ENCODE measurements around the gene CDH4.
A peak's percentile ranks its signal among the peaks of the same experiment; 100 is the strongest.

CDH4 gene

GRCh38 chr20:61702246-61702645 lies 450.2 kb downstream of the CDH4 start:
- H3K4me1 ChIP-seq (ENCODE audit: control insufficient read depth in 1 of 2, insufficient read depth in 2 of 2, low read length in 2 of 2), result no peaks in the 10 kb centered on the region
- no peaks in the 10 kb centered on the region for H3K9me3 ChIP-seq (ENCODE audit: control insufficient read depth in 1 of 2, low read length in 2 of 2)
- no peak overlapping the region for H3K27ac ChIP-seq (ENCODE audit: low read length)
- no peaks in the 10 kb centered on the region for H3K36me3 ChIP-seq (ENCODE audit: control insufficient read depth in 1 of 2, insufficient read depth in 2 of 2, low read length in 2 of 2)
- H3K27me3 ChIP-seq (ENCODE audit: low read depth, low read length), result no peaks in the 10 kb centered on the region
- H3K4me3 ChIP-seq (ENCODE audit: low read depth in 1 of 2, low read length in 2 of 2), result no peak overlapping the region

- no peak overlapping the region for H3K27ac ChIP-seq (ENCODE audit: low read length)
- no peaks in the 10 kb centered on the region for H3K27me3 ChIP-seq (ENCODE audit: low read depth, low read length)
- no peaks in the 10 kb centered on the region for H3K4me1 ChIP-seq (ENCODE audit: control insufficient read depth in 1 of 2, insufficient read depth in 2 of 2, low read length in 2 of 2)
- H3K36me3 ChIP-seq (ENCODE audit: control insufficient read depth in 1 of 2, insufficient read depth in 2 of 2, low read length in 2 of 2), result no peaks in the 10 kb centered on the region
- H3K4me3 ChIP-seq (ENCODE audit: low read depth in 1 of 2, low read length in 2 of 2), result no peak overlapping the region
- H3K9me3 ChIP-seq (ENCODE audit: control insufficient read depth in 1 of 2, low read length in 2 of 2), result no peaks in the 10 kb centered on the region
Measured at GRCh38 chr20:61704661-61705060, 452.6 kb downstream of the CDH4 start.

GRCh38 chr20:61705386-61706258 lies 453.6 kb downstream of the CDH4 start:
- H3K27ac ChIP-seq (ENCODE audit: low read length), result no peak overlapping the region
- H3K27me3 ChIP-seq (ENCODE audit: low read depth, low read length), result no peaks in the 10 kb centered on the region
- H3K4me1 ChIP-seq (ENCODE audit: control insufficient read depth in 1 of 2, insufficient read depth in 2 of 2, low read length in 2 of 2), result no peaks in the 10 kb centered on the region
- no peaks in the 10 kb centered on the region for H3K36me3 ChIP-seq (ENCODE audit: control insufficient read depth in 1 of 2, insufficient read depth in 2 of 2, low read length in 2 of 2)
- no peak overlapping the region for H3K4me3 ChIP-seq (ENCODE audit: low read depth in 1 of 2, low read length in 2 of 2)
- H3K9me3 ChIP-seq (ENCODE audit: control insufficient read depth in 1 of 2, low read length in 2 of 2), result no peaks in the 10 kb centered on the region

- Histone ChIP-seq H3K9me3 (ENCODE audit: control insufficient read depth in 1 of 2, low read length in 2 of 2) (no peaks in the 10 kb centered on the region), H3K4me3 (ENCODE audit: low read depth in 1 of 2, low read length in 2 of 2) (no peak overlapping the region), H3K4me1 (ENCODE audit: control insufficient read depth in 1 of 2, insufficient read depth in 2 of 2, low read length in 2 of 2) (no peaks in the 10 kb centered on the region), H3K27ac (ENCODE audit: low read length) (no peak overlapping the region), H3K36me3 (ENCODE audit: control insufficient read depth in 1 of 2, insufficient read depth in 2 of 2, low read length in 2 of 2) (no peaks in the 10 kb centered on the region), H3K27me3 (ENCODE audit: low read depth, low read length) (no peaks in the 10 kb centered on the region)
Measured at GRCh38 chr20:61706259-61706961, 454.3 kb downstream of the CDH4 start.

GRCh38 chr20:61708891-61709290 lies 456.8 kb downstream of the CDH4 start:
- Histone ChIP-seq H3K36me3 (ENCODE audit: control insufficient read depth in 1 of 2, insufficient read depth in 2 of 2, low read length in 2 of 2) (no peaks in the 10 kb centered on the region), H3K9me3 (ENCODE audit: control insufficient read depth in 1 of 2, low read length in 2 of 2) (no peaks in the 10 kb centered on the region), H3K4me3 (ENCODE audit: low read depth in 1 of 2, low read length in 2 of 2) (no peak overlapping the region), H3K4me1 (ENCODE audit: control insufficient read depth in 1 of 2, insufficient read depth in 2 of 2, low read length in 2 of 2) (no peaks in the 10 kb centered on the region), H3K27ac (ENCODE audit: low read length) (no peak overlapping the region), H3K27me3 (ENCODE audit: low read depth, low read length) (no peaks in the 10 kb centered on the region)

GRCh38 chr20:61710108-61710507 lies 458.0 kb downstream of the CDH4 start:
- Histone ChIP-seq H3K27me3 (ENCODE audit: low read depth, low read length) (no peaks in the 10 kb centered on the region), H3K9me3 (ENCODE audit: control insufficient read depth in 1 of 2, low read length in 2 of 2) (no peaks in the 10 kb centered on the region), H3K27ac (ENCODE audit: low read length) (no peak overlapping the region), H3K4me3 (ENCODE audit: low read depth in 1 of 2, low read length in 2 of 2) (no peak overlapping the region), H3K36me3 (ENCODE audit: control insufficient read depth in 1 of 2, insufficient read depth in 2 of 2, low read length in 2 of 2) (no peaks in the 10 kb centered on the region), H3K4me1 (ENCODE audit: control insufficient read depth in 1 of 2, insufficient read depth in 2 of 2, low read length in 2 of 2) (no peaks in the 10 kb centered on the region)

- Histone ChIP-seq H3K4me3 (ENCODE audit: low read depth in 1 of 2, low read length in 2 of 2) (no peak overlapping the region), H3K36me3 (ENCODE audit: control insufficient read depth in 1 of 2, insufficient read depth in 2 of 2, low read length in 2 of 2) (no peaks in the 10 kb centered on the region), H3K27ac (ENCODE audit: low read length) (no peak overlapping the region), H3K9me3 (ENCODE audit: control insufficient read depth in 1 of 2, low read length in 2 of 2) (peaks cover 0 to 13% of the 10 kb centered on the region in 2 donors), H3K27me3 (ENCODE audit: low read depth, low read length) (no peaks in the 10 kb centered on the region), H3K4me1 (ENCODE audit: control insufficient read depth in 1 of 2, insufficient read depth in 2 of 2, low read length in 2 of 2) (no peaks in the 10 kb centered on the region)
Measured at GRCh38 chr20:61712688-61713087, 460.6 kb downstream of the CDH4 start.

GRCh38 chr20:61718361-61719005 lies 466.4 kb downstream of the CDH4 start:
- no peaks in the 10 kb centered on the region for H3K27me3 ChIP-seq (ENCODE audit: low read depth, low read length)
- H3K4me3 ChIP-seq (ENCODE audit: low read depth in 1 of 2, low read length in 2 of 2), result no peak overlapping the region
- H3K27ac ChIP-seq (ENCODE audit: low read length), result no peak overlapping the region
- peaks cover 0 to 13% of the 10 kb centered on the region in 2 donors for H3K9me3 ChIP-seq (ENCODE audit: control insufficient read depth in 1 of 2, low read length in 2 of 2)
- H3K36me3 ChIP-seq (ENCODE audit: control insufficient read depth in 1 of 2, insufficient read depth in 2 of 2, low read length in 2 of 2), result no peaks in the 10 kb centered on the region
- no peaks in the 10 kb centered on the region for H3K4me1 ChIP-seq (ENCODE audit: control insufficient read depth in 1 of 2, insufficient read depth in 2 of 2, low read length in 2 of 2)

GRCh38 chr20:61719691-61720347 lies 467.8 kb downstream of the CDH4 start:
- Histone ChIP-seq H3K27ac (ENCODE audit: low read length) (no peak overlapping the region), H3K9me3 (ENCODE audit: control insufficient read depth in 1 of 2, low read length in 2 of 2) (peaks cover 0 to 13% of the 10 kb centered on the region in 2 donors), H3K36me3 (ENCODE audit: control insufficient read depth in 1 of 2, insufficient read depth in 2 of 2, low read length in 2 of 2) (no peaks in the 10 kb centered on the region), H3K4me1 (ENCODE audit: control insufficient read depth in 1 of 2, insufficient read depth in 2 of 2, low read length in 2 of 2) (no peaks in the 10 kb centered on the region), H3K27me3 (ENCODE audit: low read depth, low read length) (no peaks in the 10 kb centered on the region), H3K4me3 (ENCODE audit: low read depth in 1 of 2, low read length in 2 of 2) (peak overlapping the region in 1 of 2 donors; percentile 34)

- Histone ChIP-seq H3K36me3 (ENCODE audit: control insufficient read depth in 1 of 2, insufficient read depth in 2 of 2, low read length in 2 of 2) (no peaks in the 10 kb centered on the region), H3K4me3 (ENCODE audit: low read depth in 1 of 2, low read length in 2 of 2) (no peak overlapping the region), H3K4me1 (ENCODE audit: control insufficient read depth in 1 of 2, insufficient read depth in 2 of 2, low read length in 2 of 2) (no peaks in the 10 kb centered on the region), H3K27me3 (ENCODE audit: low read depth, low read length) (no peaks in the 10 kb centered on the region), H3K9me3 (ENCODE audit: control insufficient read depth in 1 of 2, low read length in 2 of 2) (peaks cover 0 to 13% of the 10 kb centered on the region in 2 donors), H3K27ac (ENCODE audit: low read length) (no peak overlapping the region)
Measured at GRCh38 chr20:61720348-61720696, 468.3 kb downstream of the CDH4 start.

GRCh38 chr20:61722146-61722678 lies 470.2 kb downstream of the CDH4 start:
- H3K4me1 ChIP-seq (ENCODE audit: control insufficient read depth in 1 of 2, insufficient read depth in 2 of 2, low read length in 2 of 2), result no peaks in the 10 kb centered on the region
- no peak overlapping the region for H3K27ac ChIP-seq (ENCODE audit: low read length)
- no peaks in the 10 kb centered on the region for H3K27me3 ChIP-seq (ENCODE audit: low read depth, low read length)
- peaks cover 0 to 7% of the 10 kb centered on the region in 2 donors for H3K9me3 ChIP-seq (ENCODE audit: control insufficient read depth in 1 of 2, low read length in 2 of 2)
- no peaks in the 10 kb centered on the region for H3K36me3 ChIP-seq (ENCODE audit: control insufficient read depth in 1 of 2, insufficient read depth in 2 of 2, low read length in 2 of 2)
- no peak overlapping the region for H3K4me3 ChIP-seq (ENCODE audit: low read depth in 1 of 2, low read length in 2 of 2)
